Sigmoid colon (tissue), 7 donors: ENCODE measurements around the gene PRAC2. TPM values are rescaled to one million over a fixed set of nuclear protein-coding genes. Genes with fewer than 3 reads are reported as not detected.

Experiments used
- DNase-seq: peaks from one replicate; pipeline ENCODE4 v3.0.0-alpha.2; 2019
- H3K27ac ChIP-seq, 4 donors: fragments of 200-600 bp; sonication (generic); one replicate each; pipeline ENCODE4 v1.5.1; 2016 to 2019; ENCODE audit warnings: mild to moderate bottlenecking in 1 of 4
- H3K27me3 ChIP-seq, 3 donors: fragments of 200-600 bp; sonication (generic); one replicate each; pipeline ENCODE4 v1.5.1; 2019; ENCODE audit warnings: mild to moderate bottlenecking in 1 of 3
- H3K36me3 ChIP-seq, 4 donors: fragments of 200-600 bp; sonication (generic); one replicate each; pipeline ENCODE4 v1.5.1; 2016 to 2019
- H3K4me1 ChIP-seq, 4 donors: fragments of 200-600 bp; sonication (generic); one replicate each; pipeline ENCODE4 v1.5.1; 2017 to 2019
- H3K4me3 ChIP-seq, 4 donors: fragments of 200-600 bp; sonication (generic); one replicate each; pipeline ENCODE4 v1.5.1; 2017 to 2019; ENCODE audit warnings: mild to moderate bottlenecking in 2 of 4, moderate library complexity in 1 of 4
- H3K9me3 ChIP-seq, 4 donors: fragments of 200-600 bp in 3 of 4; sonication (generic) in 3 of 4; one replicate each; pipeline versions ENCODE4 v1.5.1 to v1.6.1; 2013 to 2019
- EP300 ChIP-seq, 4 donors: sonication (generic); formaldehyde crosslinking; IDR thresholded peaks; one replicate each; pipeline ENCODE4 v1.6.1; 2017; ENCODE audit warnings: antibody characterized with exemption in 4 of 4
- POLR2A ChIP-seq, 2 donors: fragments of 450-650 bp; IDR thresholded peaks; one replicate each; pipeline ENCODE4 v1.6.1; 2016; ENCODE audit warnings: antibody characterized with exemption in 2 of 2, mild to moderate bottlenecking in 2 of 2, moderate library complexity in 2 of 2
- POLR2AphosphoS5 ChIP-seq, 4 donors: sonication (generic); formaldehyde crosslinking; IDR thresholded peaks; one replicate each; pipeline ENCODE4 v1.6.1; 2017; ENCODE audit warnings: antibody characterized with exemption in 4 of 4
- WGBS, 2 donors: extraction: QIAGEN DNeasy Blood & Tissue Kit; methylation state at CpG; one replicate each; pipeline ENCODE4 v1.1.7; 2013; 5-methylcytosine and 5-hydroxymethylcytosine counted together
- intact Hi-C: fragments of 100-400 bp; cut with DNase I; formaldehyde crosslinking; loops from one replicate; pipeline ENCODE4 v1.15.1; 2023
- polyA plus RNA-seq, 3 donors: library from polyadenylated mRNA; stranded (reverse); fragments of 200-250 nt; gene quantifications; one replicate each; pipeline ENCODE4 v1.2.3, GENCODE V29; 2013
- total RNA-seq, 4 donors: library from RNA; depleted of rRNA; stranded (reverse); fragments of >200 nt; gene quantifications; one replicate each; pipeline ENCODE4 v1.1.0, GENCODE V29; 2016
- TF ChIP-seq, protein P1 (sequence below), 4 experiments: fragments of 450-650 bp in 3 of 4; fragments of 200-600 bp in 1 of 4; IDR thresholded peaks; one replicate each; pipeline ENCODE4 v1.5.1; 2016 to 2019; ENCODE audit warnings: antibody characterized with exemption in 4 of 4, mild to moderate bottlenecking in 3 of 4, moderate library complexity in 2 of 4
- donor health status: healthy with polysubstance abuse.
- donor health status: Bipolar disorder and iron deficiency.
- donor health status: healthy.

Gene PRAC2
- total and polyA plus RNA-seq, 7 donors = 2.1 to 20.3 (median 12.4) TPM; not detected in 3

DNA sequence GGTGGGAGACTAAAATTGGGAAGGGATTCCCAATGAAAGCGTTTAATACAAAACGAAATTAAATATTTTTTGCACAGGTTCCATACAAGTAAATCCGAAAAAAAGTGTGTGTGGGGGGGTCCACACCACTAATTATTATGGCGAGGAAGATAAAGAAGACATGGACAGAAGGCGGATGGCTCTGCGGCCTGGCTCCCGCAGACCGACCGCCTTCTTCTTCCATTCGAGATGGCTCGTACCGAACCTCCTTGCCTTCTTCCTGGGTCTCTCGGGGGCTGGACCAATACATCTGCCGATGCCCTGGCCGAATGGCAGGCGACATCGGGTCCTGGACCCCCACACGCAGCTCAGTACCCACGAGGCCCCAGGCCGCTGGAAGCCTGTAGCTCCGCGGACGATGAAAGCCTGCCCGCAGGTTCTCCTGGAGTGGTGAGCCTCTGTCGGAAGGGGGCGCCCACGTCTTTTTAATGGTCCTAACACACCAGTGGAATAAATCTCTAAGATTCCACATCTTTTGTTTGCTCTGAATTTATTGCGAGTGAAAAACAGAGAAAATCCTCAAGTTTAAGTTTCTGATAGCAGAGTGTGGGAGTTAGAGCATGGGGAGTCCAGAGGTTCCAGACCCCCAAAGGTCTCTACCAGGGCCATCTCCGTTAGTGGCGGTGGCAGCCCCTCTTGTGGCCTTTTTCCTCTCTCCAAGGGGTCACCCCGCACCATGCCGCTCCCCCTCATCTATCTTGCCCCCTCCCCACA is 1.4 kb downstream of the PRAC2 start:
- Histone ChIP-seq H3K4me1 (peaks cover 0 to 51% (median 45%) of the 10 kb centered on the region in 4 donors), H3K27me3 (peaks cover 74 to 100% (median 100%) of the 10 kb centered on the region in 3 donors), H3K27ac (no peak overlapping the region), H3K36me3 (no peaks in the 10 kb centered on the region), H3K4me3 (peak overlapping the region in 1 of 4 donors; percentile 11), H3K9me3 (no peaks in the 10 kb centered on the region)
- no peak for TF ChIP-seq POLR2AphosphoS5 (IDR thresholded peaks at IDR 0.05)
- TF ChIP-seq, protein P1, sequence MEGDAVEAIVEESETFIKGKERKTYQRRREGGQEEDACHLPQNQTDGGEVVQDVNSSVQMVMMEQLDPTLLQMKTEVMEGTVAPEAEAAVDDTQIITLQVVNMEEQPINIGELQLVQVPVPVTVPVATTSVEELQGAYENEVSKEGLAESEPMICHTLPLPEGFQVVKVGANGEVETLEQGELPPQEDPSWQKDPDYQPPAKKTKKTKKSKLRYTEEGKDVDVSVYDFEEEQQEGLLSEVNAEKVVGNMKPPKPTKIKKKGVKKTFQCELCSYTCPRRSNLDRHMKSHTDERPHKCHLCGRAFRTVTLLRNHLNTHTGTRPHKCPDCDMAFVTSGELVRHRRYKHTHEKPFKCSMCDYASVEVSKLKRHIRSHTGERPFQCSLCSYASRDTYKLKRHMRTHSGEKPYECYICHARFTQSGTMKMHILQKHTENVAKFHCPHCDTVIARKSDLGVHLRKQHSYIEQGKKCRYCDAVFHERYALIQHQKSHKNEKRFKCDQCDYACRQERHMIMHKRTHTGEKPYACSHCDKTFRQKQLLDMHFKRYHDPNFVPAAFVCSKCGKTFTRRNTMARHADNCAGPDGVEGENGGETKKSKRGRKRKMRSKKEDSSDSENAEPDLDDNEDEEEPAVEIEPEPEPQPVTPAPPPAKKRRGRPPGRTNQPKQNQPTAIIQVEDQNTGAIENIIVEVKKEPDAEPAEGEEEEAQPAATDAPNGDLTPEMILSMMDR (IDR thresholded peaks at IDR 0.05) = peak; percentile 31 to 79 (median 69)
- DNase-seq = peak; percentile 91
- intact Hi-C loops = loop anchor here (1.0 to 5.0 kb wide), 5 partner anchors 54 to 268 kb away; no protein-coding TSS in a partner anchor
- WGBS, 2 donors = 7 to 13% methylated on average over 32 of the region's 32 CpGs

DNA sequence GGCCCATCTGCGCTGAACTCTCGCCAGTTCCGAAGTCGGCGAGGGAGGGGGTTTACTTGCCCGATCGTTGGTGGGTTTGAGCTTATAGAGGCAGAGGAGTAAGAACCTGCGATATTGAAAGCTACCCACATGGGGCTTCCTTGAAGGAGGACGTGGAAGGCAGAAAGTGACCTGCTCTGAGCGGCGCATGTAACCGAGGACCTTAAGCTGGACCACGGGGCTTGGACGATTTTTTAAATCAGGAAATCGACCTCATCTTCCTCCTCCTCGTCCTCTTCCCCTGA is 2.0 kb downstream of the PRAC2 start:
- no peaks in the 10 kb centered on the region for H3K9me3 ChIP-seq
- no peak overlapping the region for H3K4me3 ChIP-seq
- DNase-seq = peak; percentile 41
- no peaks in the 10 kb centered on the region for H3K36me3 ChIP-seq
- intact Hi-C loops = loop anchor here (2.0 to 5.0 kb wide), 4 partner anchors 54 to 267 kb away; no protein-coding TSS in a partner anchor
- peaks cover 0 to 48% (median 42%) of the 10 kb centered on the region in 4 donors for H3K4me1 ChIP-seq
- 13 to 46% methylated on average over 16 of the region's 16 CpGs for WGBS, 2 donors
- TF ChIP-seq POLR2AphosphoS5 (IDR thresholded peaks at IDR 0.05) = no peak
- no peak for TF ChIP-seq EP300 (IDR thresholded peaks at IDR 0.05)
- H3K27me3 ChIP-seq = peaks cover 74 to 100% (median 100%) of the 10 kb centered on the region in 3 donors
- no peak overlapping the region for H3K27ac ChIP-seq

DNA sequence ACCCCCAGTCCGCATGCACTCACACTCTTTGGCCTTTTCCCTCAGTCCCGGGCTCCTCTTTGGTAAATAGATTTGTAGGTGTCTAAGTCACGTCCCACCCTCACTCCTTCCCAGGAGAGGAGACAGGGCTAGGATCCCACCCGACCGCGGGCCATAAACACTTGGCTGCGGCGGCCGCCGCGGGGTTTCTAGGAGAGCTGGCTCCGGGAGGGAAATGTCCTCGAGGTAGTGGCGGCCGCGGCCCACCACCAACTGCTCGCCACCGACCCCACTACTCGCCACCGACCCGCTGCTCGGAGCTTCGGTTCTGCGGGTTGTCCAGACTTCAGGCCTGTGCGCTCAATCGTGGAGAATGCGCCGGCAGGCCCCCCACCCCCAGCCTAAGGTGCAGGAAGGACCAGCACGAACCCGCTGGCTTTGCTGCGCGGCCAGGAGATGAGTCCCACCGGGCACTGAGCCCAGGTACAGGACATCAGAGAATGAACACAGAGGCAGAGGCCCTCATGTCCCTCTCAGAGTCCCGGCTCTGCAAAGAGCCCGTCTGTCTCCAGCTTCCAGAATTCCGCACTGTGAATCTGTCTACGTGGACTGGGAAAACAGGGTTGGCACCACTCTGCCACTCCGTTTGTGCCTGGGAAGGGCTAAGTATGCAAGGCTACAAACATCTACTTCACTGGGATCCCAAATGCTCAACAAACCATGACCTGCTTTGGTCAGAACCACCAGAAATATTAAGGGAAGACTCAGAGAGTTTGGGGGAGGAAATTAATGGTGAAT is 2.5 kb downstream of the PRAC2 start:
- DNase-seq = peak; percentile 43
- WGBS, 2 donors = 22 to 68% methylated on average over 38 of the region's 38 CpGs
- TF ChIP-seq EP300 (IDR thresholded peaks at IDR 0.05) (no peak), POLR2AphosphoS5 (IDR thresholded peaks at IDR 0.05) (no peak), POLR2A (IDR thresholded peaks at IDR 0.05) (no peak)
- TF ChIP-seq, protein P1 (IDR thresholded peaks at IDR 0.05) = no peak
- Histone ChIP-seq H3K27ac (no peak overlapping the region), H3K4me1 (peaks cover 0 to 48% (median 42%) of the 10 kb centered on the region in 4 donors), H3K27me3 (peaks cover 76 to 100% (median 100%) of the 10 kb centered on the region in 3 donors), H3K4me3 (no peak overlapping the region), H3K36me3 (no peaks in the 10 kb centered on the region), H3K9me3 (no peaks in the 10 kb centered on the region)
- intact Hi-C loops = loop anchor here (2.0 to 5.0 kb wide), 4 partner anchors 55 to 267 kb away; no protein-coding TSS in a partner anchor

DNA sequence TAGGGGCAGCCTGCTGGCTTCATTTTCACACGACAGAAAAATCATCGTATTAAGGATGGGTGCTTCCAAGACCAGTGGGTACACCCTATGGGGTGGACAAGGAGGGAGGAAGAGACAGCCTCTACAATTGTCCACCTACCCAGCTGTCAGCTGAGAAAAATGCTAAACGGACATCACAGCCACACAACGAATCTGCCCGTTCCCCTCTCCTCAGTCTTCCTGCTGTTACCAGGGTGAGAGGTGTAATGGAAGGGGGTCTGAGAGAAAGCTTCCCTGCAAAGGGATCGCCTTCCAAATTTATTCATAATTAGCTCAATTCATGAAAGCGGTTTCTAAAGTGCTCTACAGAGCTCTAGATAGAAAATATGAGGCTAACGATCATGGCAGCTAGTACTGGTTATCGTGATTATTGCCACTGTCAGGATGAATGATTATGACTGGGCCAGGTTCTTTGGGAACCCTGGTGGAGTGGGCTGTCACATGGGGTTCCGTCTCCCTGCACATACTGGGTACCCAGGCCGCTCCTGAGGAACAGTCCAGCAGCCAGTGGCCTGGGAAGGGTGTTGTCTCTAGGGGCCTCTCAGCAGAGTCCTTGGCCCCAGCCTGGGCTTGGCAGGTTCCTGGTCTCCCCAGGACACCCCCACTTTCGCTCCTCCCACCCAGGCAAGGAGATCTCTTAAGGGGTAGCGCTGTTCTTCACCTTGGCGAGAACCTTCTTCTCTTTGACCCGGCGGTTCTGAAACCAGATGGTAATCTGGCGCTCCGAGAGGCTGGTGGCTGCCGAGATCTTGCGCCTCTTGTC is 3.3 kb downstream of the PRAC2 start:
- H3K27ac ChIP-seq = no peak overlapping the region
- no peaks in the 10 kb centered on the region for H3K36me3 ChIP-seq
- 31 to 77% methylated on average over 20 of the region's 20 CpGs for WGBS, 2 donors
- DNase-seq = peak; percentile 33
- H3K4me1 ChIP-seq = peaks cover 0 to 48% (median 42%) of the 10 kb centered on the region in 4 donors
- intact Hi-C loops = loop anchor here (5.0 kb wide), 2 partner anchors 104 to 266 kb away; no protein-coding TSS in a partner anchor
- no peak overlapping the region for H3K4me3 ChIP-seq
- H3K9me3 ChIP-seq = no peaks in the 10 kb centered on the region
- H3K27me3 ChIP-seq = peaks cover 71 to 100% (median 98%) of the 10 kb centered on the region in 3 donors
- TF ChIP-seq POLR2A (IDR thresholded peaks at IDR 0.05) (no peak), POLR2AphosphoS5 (IDR thresholded peaks at IDR 0.05) (no peak), EP300 (IDR thresholded peaks at IDR 0.05) (no peak)
- TF ChIP-seq, protein P1 (IDR thresholded peaks at IDR 0.05) = no peak
